HEK293 (cell line): ENCODE data around the gene CACNB3.

Experiments used
- CTCF ChIA-PET: fragments of 350-600 bp; formaldehyde crosslinking; extraction: SDS; loops from one replicate; lab custom pipeline; 2021; ENCODE audit warnings: antibody characterized with exemption; lab: Yijun Ruan, JAX
- POLR2A ChIA-PET: fragments of 300-600 bp; formaldehyde crosslinking; extraction: SDS; loops from one replicate; lab custom pipeline; 2020; ENCODE audit warnings: antibody characterized with exemption, inconsistent platforms; lab: Yijun Ruan, JAX
- H3K27ac ChIP-seq: fragments of 200-500 bp; sonication (Bioruptor generic); 2 replicates; pipeline ENCODE4 v1.5.1; 2014; ENCODE audit warnings: low read depth, low read length, control low read depth, inconsistent platforms; ENCODE audit errors: extremely low read depth
- H3K36me3 ChIP-seq, 2 experiments: fragments of 200-500 bp in 1 of 2; sonication (Bioruptor generic) in 1 of 2; 1 replicate in 1 of 2; 2 replicates in 1 of 2; pipeline ENCODE4 v1.5.1; 2014 to 2017; ENCODE audit warnings: inconsistent platforms in 2 of 2, low read length in 2 of 2; ENCODE audit not compliant: control insufficient read depth in 2 of 2, insufficient read depth in 1 of 2
- H3K4me1 ChIP-seq: fragments of 200-500 bp; sonication (Bioruptor generic); 2 replicates; pipeline ENCODE4 v1.5.1; 2014; ENCODE audit warnings: mild to moderate bottlenecking, low read length, inconsistent platforms; ENCODE audit not compliant: control insufficient read depth, insufficient read depth
- H3K4me3 ChIP-seq: 2 replicates; pipeline ENCODE4 v1.5.1; 2011; ENCODE audit warnings: low read depth, mild to moderate bottlenecking, control low read depth, low read length, moderate library complexity
- H3K9me3 ChIP-seq: fragments of 200-500 bp; sonication (Bioruptor generic); 2 replicates; pipeline ENCODE4 v1.5.1; 2014; ENCODE audit warnings: low read depth, low read length, inconsistent platforms; ENCODE audit not compliant: control insufficient read depth, insufficient read depth
- BCL11B ChIP-seq: fragments of 450-650 bp; formaldehyde crosslinking; IDR thresholded peaks from 2 replicates; pipeline ENCODE4 v1.5.1; 2016; ENCODE audit warnings: low read depth, missing biosample characterization, missing genetic modification characterization
- EGR2 ChIP-seq: fragments of 450-650 bp; formaldehyde crosslinking; IDR thresholded peaks from 2 replicates; pipeline ENCODE4 v1.5.1; 2016; ENCODE audit warnings: low read depth, missing biosample characterization, missing genetic modification characterization
- GLIS1 ChIP-seq: fragments of 450-650 bp; formaldehyde crosslinking; IDR thresholded peaks from 2 replicates; pipeline ENCODE4 v1.5.1; 2016; ENCODE audit warnings: missing biosample characterization, missing genetic modification characterization
- GLIS2 ChIP-seq: fragments of 450-650 bp; formaldehyde crosslinking; IDR thresholded peaks from 2 replicates; pipeline ENCODE4 v1.5.1; 2016; ENCODE audit warnings: missing biosample characterization, missing genetic modification characterization
- REPIN1 ChIP-seq: fragments of 450-650 bp; formaldehyde crosslinking; IDR thresholded peaks from 2 replicates; pipeline ENCODE4 v1.5.1; 2017; ENCODE audit warnings: missing biosample characterization, missing genetic modification characterization, low read depth
- SCRT1 ChIP-seq: fragments of 450-650 bp; formaldehyde crosslinking; IDR thresholded peaks from 2 replicates; pipeline ENCODE4 v1.5.1; 2016; ENCODE audit warnings: missing biosample characterization, missing genetic modification characterization, borderline replicate concordance
- ZBTB17 ChIP-seq: fragments of 450-650 bp; formaldehyde crosslinking; IDR thresholded peaks from 2 replicates; pipeline ENCODE4 v1.5.1; 2016; ENCODE audit warnings: missing biosample characterization, missing genetic modification characterization
- ZBTB48 ChIP-seq: fragments of 450-650 bp; formaldehyde crosslinking; IDR thresholded peaks from 2 replicates; pipeline ENCODE4 v1.5.1; 2016; ENCODE audit warnings: missing biosample characterization, missing genetic modification characterization
- ZBTB8A ChIP-seq: fragments of 450-650 bp; formaldehyde crosslinking; IDR thresholded peaks from 2 replicates; pipeline ENCODE4 v1.5.1; 2016; ENCODE audit warnings: missing biosample characterization, missing genetic modification characterization
- ZFP69B ChIP-seq: fragments of 450-650 bp; formaldehyde crosslinking; IDR thresholded peaks from 2 replicates; pipeline ENCODE4 v1.5.1; 2016; ENCODE audit warnings: missing biosample characterization, missing genetic modification characterization
- ZNF132 ChIP-seq: fragments of 450-650 bp; formaldehyde crosslinking; IDR thresholded peaks from 2 replicates; pipeline ENCODE4 v1.5.1; 2017; ENCODE audit warnings: missing biosample characterization, missing genetic modification characterization, borderline replicate concordance
- ZNF23 ChIP-seq: fragments of 450-650 bp; formaldehyde crosslinking; IDR thresholded peaks from 2 replicates; pipeline ENCODE4 v1.5.1; 2016; ENCODE audit warnings: missing biosample characterization, missing genetic modification characterization, borderline replicate concordance
- ZNF423 ChIP-seq: fragments of 450-650 bp; formaldehyde crosslinking; IDR thresholded peaks from 2 replicates; pipeline ENCODE4 v1.5.1; 2016; ENCODE audit warnings: missing biosample characterization, missing genetic modification characterization
- ZNF433 ChIP-seq: fragments of 450-650 bp; formaldehyde crosslinking; IDR thresholded peaks from 2 replicates; pipeline ENCODE4 v1.5.1; 2016; ENCODE audit warnings: missing biosample characterization, missing genetic modification characterization, low read depth
- ZNF473 ChIP-seq: fragments of 450-650 bp; formaldehyde crosslinking; IDR thresholded peaks from 2 replicates; pipeline ENCODE4 v1.5.1; 2017; ENCODE audit warnings: missing biosample characterization, missing genetic modification characterization
- ZNF48 ChIP-seq: fragments of 450-650 bp; formaldehyde crosslinking; IDR thresholded peaks from 2 replicates; pipeline ENCODE4 v1.5.1; 2016; ENCODE audit warnings: missing biosample characterization, missing genetic modification characterization
- ZNF548 ChIP-seq: fragments of 450-650 bp; formaldehyde crosslinking; IDR thresholded peaks from 2 replicates; pipeline ENCODE4 v1.5.1; 2016; ENCODE audit warnings: missing biosample characterization, missing genetic modification characterization
- ZNF549 ChIP-seq: fragments of 450-650 bp; IDR thresholded peaks from 2 replicates; pipeline ENCODE4 v1.5.1; 2018; ENCODE audit warnings: missing biosample characterization, missing genetic modification characterization, mild to moderate bottlenecking, inconsistent platforms, moderate library complexity
- ZNF623 ChIP-seq: fragments of 450-650 bp; formaldehyde crosslinking; IDR thresholded peaks from 2 replicates; pipeline ENCODE4 v1.5.1; 2016; ENCODE audit warnings: missing biosample characterization, missing genetic modification characterization
- ZNF677 ChIP-seq: fragments of 450-650 bp; IDR thresholded peaks from 2 replicates; pipeline ENCODE4 v1.5.0; 2018; ENCODE audit warnings: missing biosample characterization, mild to moderate bottlenecking, missing genetic modification characterization, moderate library complexity
- TF ChIP-seq, protein P1 (sequence below): fragments of 450-650 bp; formaldehyde crosslinking; IDR thresholded peaks from 2 replicates; pipeline ENCODE4 v1.5.1; 2016; ENCODE audit warnings: missing biosample characterization, missing genetic modification characterization, low read depth
- TF ChIP-seq, protein P2 (sequence below): fragments of 450-650 bp; formaldehyde crosslinking; IDR thresholded peaks from 2 replicates; pipeline ENCODE4 v1.5.1; 2016; ENCODE audit warnings: missing biosample characterization, missing genetic modification characterization
- TF ChIP-seq, protein P3 (sequence below): fragments of 450-650 bp; formaldehyde crosslinking; IDR thresholded peaks from 2 replicates; pipeline ENCODE4 v1.5.1; 2016; ENCODE audit warnings: missing biosample characterization, missing genetic modification characterization
- TF ChIP-seq, protein P4 (sequence below): fragments of 450-650 bp; formaldehyde crosslinking; IDR thresholded peaks from 2 replicates; pipeline ENCODE4 v1.5.1; 2016; ENCODE audit warnings: missing biosample characterization, missing genetic modification characterization
- TF ChIP-seq, protein P5 (sequence below): fragments of 450-650 bp; formaldehyde crosslinking; optimal IDR thresholded peaks from 2 replicates; pipeline ENCODE3; 2016; ENCODE audit warnings: missing biosample characterization, mild to moderate bottlenecking, missing genetic modification characterization
- TF ChIP-seq, protein P6 (sequence below): sonication (generic); formaldehyde crosslinking; IDR thresholded peaks from 2 replicates; pipeline ENCODE4 v1.8.1; 2022; ENCODE audit warnings: mild to moderate bottlenecking, moderate library complexity, missing genetic modification reagents

The CACNB3 gene

DNA sequence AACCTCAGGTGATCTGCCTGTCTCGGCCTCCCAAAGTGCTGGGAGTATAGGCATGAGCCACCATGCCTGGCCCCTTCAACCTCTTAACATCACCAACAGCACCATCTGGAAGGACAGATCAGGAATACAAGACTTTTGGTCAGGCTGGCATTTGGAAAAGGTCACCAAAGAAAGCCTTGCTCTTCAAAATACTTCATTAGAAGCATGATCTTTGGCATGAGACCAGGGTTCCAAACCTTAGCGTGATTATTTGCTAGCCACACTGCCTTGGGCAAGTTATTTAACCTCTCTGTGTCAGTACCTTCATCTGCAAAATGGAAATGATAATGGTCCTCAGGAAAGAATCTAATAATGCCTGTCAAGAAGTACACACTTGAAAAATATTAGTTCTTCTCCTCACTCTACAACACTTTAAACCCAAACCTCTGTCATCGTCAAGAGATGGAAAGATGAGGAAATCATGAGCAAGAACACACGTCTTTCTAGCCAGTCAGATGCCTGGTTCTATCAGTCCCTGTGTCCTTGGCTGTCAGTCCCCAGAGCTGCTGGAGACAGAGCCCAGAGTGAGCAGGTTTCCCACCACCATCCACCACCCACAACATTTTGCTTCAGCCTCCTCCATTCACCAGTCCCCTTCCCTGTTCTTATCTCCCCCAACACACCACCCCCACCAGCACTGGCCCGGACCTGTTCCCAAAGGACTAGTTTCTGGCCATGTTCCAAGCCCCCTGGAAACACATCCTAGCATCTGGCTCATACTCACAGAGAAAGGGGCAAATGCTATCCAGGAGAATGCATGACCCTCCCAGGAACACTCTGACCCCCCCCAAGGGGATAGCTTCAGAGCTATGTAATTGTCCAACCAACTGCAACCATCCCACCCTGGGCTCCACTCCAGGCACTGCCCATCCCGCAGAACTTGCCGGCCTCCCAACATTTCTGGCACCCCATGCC, 31.4 kb upstream of the CACNB3 start (continued):
- TF ChIP-seq BCL11B (tag by site-specific recombination) (peak; percentile 6; the same call in 1 of the 2 replicates), GLIS1 (peak; percentile 76), ZBTB17 (tag by site-specific recombination) (peak; percentile 71; the same call in 1 of the 2 replicates), ZNF677 (no peak), ZNF473 (no peak), EGR2 (peak; percentile 99), ZNF423 (tag by site-specific recombination) (peak; percentile 46; the same call in 1 of the 2 replicates), GLIS2 (tag by site-specific recombination) (peak; percentile 54; the same call in 1 of the 2 replicates)

DNA sequence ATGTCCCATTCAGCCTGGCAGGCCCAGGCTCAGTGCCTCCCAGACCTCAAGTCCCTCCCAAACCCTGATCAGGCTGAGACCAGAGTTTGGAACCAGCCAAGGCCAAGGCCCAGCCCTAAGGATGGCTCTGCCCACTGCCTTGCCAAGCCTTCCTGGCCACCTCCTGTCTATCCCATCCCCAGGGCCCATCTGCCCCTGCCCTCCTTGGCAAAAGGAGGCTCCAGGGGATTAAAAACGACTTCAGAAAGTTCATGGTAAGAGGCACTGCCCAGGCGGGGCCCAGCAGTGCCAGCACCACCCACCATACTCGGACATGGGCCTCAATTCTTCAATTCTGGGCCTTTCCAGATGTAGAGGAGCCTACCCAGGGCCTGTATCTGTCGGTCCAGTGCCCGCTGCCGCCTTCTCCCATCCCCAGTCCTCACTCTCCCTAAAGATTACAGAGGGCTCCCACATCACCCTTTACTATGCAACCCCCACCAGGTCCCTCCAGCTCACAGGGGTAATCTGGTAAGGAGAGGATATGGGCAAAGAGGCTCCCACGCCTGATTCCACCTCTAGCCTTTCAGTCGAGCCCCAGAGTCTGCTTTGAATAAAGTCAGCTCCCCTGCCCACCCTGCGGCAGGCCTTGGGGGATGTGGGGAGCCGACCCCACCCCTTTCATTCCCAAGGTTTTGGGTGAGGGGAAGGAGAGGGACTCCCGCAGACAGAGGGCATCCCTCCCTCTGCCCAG, 30.3 kb upstream of the CACNB3 start:
- Histone ChIP-seq H3K9me3 (no peaks in the 10 kb centered on the region), H3K36me3 (peaks cover 0 to 6% of the 10 kb centered on the region in 2 experiments; a peak in 2 of 3 replicates), H3K4me3 (peak overlapping the region; percentile 77), H3K4me1 (peaks cover 6% of the 10 kb centered on the region), H3K27ac (peak overlapping the region; percentile 82)
- ChIA-PET CTCF (interaction anchor here (1.4 to 2.1 kb wide), 2 partner anchors 27 to 35 kb away, joined by 3 to 12 read pairs; no protein-coding TSS in a partner anchor), POLR2A (interaction anchor here (1.1 kb wide), 1 partner anchor 28 kb away, joined by 3 read pairs; no protein-coding TSS in a partner anchor)
- TF ChIP-seq ZNF548 (tag by site-specific recombination) (no peak), ZNF132 (tag by site-specific recombination) (no peak), ZNF623 (tag by site-specific recombination) (no peak), ZBTB8A (tag by site-specific recombination) (peak; percentile 16; the same call in 1 of the 2 replicates), ZNF433 (tag by site-specific recombination) (no peak), GLIS1 (peak; percentile 29; the same call in 1 of the 2 replicates), ZNF48 (tag by site-specific recombination) (no peak), REPIN1 (no peak), SCRT1 (tag by site-specific recombination) (no peak), ZNF549 (tag by site-specific recombination) (no peak), ZBTB48 (tag by site-specific recombination) (0 out of 2 replicates have a peak, but pooled peaks have one; percentile 10), ZNF23 (no peak), ZFP69B (peak; percentile 62; the same call in 1 of the 2 replicates)
- TF ChIP-seq, protein P1, sequence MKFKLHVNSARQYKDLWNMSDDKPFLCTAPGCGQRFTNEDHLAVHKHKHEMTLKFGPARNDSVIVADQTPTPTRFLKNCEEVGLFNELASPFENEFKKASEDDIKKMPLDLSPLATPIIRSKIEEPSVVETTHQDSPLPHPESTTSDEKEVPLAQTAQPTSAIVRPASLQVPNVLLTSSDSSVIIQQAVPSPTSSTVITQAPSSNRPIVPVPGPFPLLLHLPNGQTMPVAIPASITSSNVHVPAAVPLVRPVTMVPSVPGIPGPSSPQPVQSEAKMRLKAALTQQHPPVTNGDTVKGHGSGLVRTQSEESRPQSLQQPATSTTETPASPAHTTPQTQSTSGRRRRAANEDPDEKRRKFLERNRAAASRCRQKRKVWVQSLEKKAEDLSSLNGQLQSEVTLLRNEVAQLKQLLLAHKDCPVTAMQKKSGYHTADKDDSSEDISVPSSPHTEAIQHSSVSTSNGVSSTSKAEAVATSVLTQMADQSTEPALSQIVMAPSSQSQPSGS (tag by site-specific recombination) = no peak
- TF ChIP-seq, protein P2, sequence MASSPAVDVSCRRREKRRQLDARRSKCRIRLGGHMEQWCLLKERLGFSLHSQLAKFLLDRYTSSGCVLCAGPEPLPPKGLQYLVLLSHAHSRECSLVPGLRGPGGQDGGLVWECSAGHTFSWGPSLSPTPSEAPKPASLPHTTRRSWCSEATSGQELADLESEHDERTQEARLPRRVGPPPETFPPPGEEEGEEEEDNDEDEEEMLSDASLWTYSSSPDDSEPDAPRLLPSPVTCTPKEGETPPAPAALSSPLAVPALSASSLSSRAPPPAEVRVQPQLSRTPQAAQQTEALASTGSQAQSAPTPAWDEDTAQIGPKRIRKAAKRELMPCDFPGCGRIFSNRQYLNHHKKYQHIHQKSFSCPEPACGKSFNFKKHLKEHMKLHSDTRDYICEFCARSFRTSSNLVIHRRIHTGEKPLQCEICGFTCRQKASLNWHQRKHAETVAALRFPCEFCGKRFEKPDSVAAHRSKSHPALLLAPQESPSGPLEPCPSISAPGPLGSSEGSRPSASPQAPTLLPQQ (tag by site-specific recombination) = peak; percentile 87
- TF ChIP-seq, protein P3, sequence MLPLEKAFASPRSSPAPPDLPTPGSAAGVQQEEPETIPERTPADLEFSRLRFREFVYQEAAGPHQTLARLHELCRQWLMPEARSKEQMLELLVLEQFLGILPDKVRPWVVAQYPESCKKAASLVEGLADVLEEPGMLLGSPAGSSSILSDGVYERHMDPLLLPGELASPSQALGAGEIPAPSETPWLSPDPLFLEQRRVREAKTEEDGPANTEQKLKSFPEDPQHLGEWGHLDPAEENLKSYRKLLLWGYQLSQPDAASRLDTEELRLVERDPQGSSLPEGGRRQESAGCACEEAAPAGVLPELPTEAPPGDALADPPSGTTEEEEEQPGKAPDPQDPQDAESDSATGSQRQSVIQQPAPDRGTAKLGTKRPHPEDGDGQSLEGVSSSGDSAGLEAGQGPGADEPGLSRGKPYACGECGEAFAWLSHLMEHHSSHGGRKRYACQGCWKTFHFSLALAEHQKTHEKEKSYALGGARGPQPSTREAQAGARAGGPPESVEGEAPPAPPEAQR = no peak
- TF ChIP-seq, protein P4, sequence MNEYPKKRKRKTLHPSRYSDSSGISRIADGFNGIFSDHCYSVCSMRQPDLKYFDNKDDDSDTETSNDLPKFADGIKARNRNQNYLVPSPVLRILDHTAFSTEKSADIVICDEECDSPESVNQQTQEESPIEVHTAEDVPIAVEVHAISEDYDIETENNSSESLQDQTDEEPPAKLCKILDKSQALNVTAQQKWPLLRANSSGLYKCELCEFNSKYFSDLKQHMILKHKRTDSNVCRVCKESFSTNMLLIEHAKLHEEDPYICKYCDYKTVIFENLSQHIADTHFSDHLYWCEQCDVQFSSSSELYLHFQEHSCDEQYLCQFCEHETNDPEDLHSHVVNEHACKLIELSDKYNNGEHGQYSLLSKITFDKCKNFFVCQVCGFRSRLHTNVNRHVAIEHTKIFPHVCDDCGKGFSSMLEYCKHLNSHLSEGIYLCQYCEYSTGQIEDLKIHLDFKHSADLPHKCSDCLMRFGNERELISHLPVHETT = no peak
- TF ChIP-seq, protein P5, sequence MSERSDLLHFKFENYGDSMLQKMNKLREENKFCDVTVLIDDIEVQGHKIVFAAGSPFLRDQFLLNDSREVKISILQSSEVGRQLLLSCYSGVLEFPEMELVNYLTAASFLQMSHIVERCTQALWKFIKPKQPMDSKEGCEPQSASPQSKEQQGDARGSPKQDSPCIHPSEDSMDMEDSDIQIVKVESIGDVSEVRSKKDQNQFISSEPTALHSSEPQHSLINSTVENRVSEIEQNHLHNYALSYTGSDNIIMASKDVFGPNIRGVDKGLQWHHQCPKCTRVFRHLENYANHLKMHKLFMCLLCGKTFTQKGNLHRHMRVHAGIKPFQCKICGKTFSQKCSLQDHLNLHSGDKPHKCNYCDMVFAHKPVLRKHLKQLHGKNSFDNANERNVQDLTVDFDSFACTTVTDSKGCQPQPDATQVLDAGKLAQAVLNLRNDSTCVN (tag by site-specific recombination) = no peak
- TF ChIP-seq, protein P6, sequence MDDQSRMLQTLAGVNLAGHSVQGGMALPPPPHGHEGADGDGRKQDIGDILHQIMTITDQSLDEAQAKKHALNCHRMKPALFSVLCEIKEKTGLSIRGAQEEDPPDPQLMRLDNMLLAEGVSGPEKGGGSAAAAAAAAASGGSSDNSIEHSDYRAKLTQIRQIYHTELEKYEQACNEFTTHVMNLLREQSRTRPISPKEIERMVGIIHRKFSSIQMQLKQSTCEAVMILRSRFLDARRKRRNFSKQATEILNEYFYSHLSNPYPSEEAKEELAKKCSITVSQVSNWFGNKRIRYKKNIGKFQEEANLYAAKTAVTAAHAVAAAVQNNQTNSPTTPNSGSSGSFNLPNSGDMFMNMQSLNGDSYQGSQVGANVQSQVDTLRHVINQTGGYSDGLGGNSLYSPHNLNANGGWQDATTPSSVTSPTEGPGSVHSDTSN (CRISPR knock-in tag) = no peak
